ENCODE results near the gene TNS1.
A peak's percentile ranks its signal among the peaks of the same experiment; 100 is the strongest.

Gene TNS1

DNA sequence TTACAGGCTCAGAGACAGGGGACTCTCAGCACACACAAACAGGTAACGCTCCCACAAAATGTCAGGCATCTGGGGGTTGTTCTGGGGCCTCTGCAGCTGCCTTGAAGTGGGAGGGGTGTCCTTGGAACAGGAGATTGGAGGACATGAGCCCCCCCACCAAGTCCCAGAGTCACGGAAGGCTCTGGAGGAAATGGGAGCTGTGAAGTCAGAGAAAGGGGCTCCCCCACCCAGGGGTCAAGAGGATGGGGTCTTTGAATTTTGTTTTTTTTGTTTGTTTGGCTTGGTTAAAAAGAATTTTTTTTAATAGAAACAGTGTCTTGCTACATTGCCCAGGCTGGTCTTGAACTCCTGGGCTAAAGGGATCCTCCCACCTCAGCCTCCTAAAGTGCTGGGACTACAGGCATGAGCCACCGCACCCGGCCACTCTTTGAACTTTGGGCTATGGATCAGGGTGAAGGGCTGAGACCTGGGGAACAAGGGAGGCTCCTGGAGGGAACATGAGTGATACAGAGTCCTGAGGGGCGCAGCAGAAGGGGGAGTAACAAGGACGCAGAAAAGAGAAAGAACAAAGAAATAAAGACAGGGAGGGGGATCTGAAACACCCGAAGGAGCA is 46.8 kb downstream of the TNS1 start:
- no peak for DNase-seq

DNA sequence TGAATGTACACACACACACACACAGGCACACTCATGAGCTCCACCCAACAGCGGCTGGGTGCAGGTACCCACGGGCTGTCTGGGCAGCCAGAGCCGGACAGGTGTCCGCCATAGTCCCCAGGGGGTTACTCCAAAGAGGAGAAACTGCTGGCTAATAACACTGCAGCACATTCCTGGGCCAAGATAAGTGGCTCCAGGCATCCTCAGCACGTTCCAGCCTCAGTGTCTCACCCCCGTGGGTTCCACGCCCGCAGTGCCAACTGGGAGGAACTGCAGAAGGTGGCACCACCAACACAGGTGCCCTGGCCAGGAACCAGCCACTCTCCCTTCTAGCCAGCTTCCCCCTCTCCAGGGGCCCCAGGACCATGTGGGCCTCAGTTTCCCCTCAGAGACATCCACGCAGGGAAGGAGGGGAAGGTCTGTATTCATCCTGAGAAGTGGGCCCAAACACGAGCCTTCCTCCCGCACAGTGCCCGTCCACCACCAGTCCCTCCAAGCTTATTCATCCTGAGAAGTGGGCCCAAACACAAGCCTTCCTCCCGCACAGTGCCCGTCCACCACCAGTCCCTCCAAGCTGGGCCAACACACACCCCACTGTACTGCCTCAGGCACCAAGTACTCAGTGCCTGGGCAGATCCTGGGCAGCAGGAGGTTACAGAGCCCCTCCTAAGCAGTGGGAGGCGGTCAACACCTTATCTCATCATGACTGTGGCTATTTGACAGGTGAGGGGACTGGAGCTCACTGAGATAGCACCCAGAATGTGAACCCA is 47.6 kb downstream of the TNS1 start:
- no peak for DNase-seq

GRCh38 chr2:217954469-217954868 is 48.3 kb downstream of the TNS1 start:
- DNase-seq, result no peak

DNA sequence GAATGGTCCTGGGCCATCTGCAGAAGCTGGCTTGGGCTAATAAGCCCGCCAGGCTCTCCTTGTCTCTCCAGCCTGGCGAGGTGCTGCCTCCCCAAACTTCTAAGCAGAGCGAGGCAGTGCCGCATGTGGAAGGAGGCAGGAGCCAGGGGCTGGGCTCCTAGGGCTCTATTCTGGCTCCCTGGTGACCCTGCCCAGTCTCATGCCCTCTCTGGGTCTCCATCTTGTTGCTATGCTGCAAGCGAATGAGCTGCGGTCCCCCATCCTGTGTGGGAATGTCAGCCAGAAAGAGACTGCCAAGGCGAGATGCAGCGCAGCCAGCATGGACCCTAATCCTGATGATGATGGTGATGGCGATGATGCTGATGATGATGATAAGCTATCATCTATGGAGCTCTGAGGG is 48.7 kb downstream of the TNS1 start:
- no peak for DNase-seq

DNA sequence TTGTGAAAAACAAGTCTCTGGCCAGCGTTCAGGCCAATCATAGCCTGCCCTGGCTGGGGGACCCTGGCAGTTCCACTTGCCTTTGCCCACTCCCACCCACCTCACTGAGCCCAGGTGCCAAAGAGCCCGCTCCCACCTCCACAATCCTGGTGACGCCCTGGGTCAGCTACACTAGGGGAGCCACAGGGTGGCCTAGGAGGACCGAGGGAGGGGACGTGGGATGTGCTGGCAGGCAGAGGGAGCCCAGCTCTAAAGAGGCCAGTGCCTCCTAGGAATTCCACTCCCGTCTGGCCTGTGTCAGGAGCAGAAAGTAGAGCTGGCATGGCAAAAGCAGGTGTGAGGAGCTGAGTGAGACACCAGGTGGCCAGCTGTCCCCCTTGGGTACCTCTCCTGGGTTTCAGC is 49.3 kb downstream of the TNS1 start:
- DNase-seq, result no peak

GRCh38 chr2:217953011-217953481 is 49.7 kb downstream of the TNS1 start:
- DNase-seq, result no peak

GRCh38 chr2:217952409-217952808 is 50.4 kb downstream of the TNS1 start:
- no peak for DNase-seq

GRCh38 chr2:217951521-217952247 is 51.1 kb downstream of the TNS1 start:
- DNase-seq, result no peak

DNA sequence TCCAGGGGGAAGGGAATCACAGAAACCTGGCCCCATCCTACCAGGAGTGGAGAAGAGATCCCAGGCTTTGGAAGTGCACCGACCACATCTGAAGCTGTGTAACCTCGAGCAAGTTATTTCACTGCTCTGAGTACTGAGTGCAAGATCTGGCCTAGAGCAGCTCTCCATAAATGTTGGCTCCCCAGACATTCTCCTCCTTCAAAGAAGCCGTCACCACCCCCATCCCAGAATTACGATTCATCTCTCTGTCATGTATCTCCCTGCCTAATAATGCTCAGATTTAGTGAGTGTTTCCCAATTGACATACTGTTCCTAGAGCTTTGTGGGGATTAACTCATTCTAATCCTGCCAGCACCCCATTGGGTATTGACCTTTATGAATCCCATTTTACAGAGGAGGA is 51.7 kb downstream of the TNS1 start:
- DNase-seq, result no peak

DNA sequence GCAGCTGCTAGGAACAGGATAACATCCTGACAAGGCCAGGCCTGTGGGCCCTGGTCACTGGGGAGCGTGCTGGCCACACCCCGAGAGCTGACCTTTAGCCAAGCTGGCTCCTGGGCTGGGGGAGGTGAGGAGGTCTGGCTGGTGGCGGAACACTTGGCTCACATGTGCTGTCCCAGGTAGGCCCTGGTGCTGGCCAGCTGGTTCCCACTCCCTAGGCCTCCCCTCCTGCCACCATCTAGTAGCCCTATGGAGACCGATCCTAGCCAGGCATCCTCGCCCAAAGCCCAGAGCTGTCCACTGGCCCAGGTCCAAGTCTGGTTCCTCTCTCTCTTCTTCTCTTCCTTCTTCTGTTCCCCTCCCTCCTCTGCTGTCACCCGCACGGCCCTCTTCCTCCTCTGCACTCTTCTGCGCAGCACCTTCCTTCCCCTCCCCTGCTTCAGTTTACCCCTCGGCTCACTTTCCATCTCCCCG is 52.4 kb downstream of the TNS1 start:
- no peak for DNase-seq

DNA sequence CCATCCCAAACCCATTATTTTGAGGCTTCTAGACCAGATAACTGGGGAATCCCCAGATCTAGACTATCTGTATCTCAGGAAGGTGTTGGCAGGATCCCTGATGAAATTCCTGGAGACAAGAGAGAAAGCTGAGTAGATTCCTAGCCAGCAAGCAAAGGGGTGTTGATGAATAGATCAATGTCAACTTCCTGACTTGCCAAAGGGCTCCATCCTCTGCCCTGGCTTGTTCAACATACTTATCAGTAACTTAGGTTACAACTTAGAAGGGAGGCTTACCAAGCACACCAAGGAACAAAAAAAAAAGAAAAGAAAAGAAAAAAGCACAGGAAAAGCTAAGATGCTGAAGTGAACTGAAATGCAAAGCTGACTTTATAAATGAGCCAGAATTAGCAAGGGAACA is 53.3 kb downstream of the TNS1 start:
- DNase-seq, result no peak

GRCh38 chr2:217948897-217949296 is 53.9 kb downstream of the TNS1 start:
- DNase-seq, result no peak

GRCh38 chr2:217948351-217948791 is 54.4 kb downstream of the TNS1 start:
- DNase-seq, result no peak

- no peak for DNase-seq
These were observed 55.1 kb downstream of the TNS1 start for GRCh38 chr2:217947383-217948350.

DNA sequence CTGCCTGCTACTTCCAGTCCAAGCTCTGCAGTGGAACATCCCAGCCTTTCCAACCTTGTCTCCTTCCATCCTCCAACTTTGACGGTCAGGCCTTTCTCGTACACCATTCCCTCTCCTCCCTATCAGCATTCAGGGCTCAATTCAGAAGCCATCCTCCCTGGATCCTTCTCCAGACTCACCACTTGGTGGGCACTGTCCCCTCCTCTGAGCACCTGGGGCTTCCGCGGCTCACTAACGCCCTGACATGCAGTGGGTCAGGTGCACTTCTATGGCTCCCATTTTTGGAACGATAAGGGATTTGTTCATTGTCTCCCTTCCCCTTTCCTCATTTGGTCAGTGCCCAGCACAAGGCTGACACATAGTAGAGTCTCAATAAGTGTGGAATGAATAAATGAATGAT is 56.7 kb downstream of the TNS1 start:
- no peak for DNase-seq

DNA sequence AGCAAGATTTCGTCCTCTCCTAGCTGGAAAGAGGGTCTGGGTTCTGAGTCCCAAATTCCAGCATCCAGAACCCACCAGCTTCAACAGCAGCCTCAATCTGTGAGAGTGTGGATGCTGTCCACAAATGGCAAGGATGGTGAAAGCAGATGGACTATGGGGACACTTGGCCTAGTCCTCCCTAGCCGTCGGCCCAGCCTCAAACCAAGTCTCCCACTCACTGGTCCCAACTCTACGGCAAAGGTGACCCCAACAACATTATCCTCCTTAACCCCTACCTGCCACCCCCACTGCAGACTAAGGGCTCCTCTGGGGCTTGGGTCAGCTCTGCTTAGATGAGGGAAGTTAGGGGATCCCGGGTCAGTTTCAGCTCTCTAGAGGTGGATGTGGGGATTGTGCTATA is 57.3 kb downstream of the TNS1 start:
- DNase-seq, result no peak

DNA sequence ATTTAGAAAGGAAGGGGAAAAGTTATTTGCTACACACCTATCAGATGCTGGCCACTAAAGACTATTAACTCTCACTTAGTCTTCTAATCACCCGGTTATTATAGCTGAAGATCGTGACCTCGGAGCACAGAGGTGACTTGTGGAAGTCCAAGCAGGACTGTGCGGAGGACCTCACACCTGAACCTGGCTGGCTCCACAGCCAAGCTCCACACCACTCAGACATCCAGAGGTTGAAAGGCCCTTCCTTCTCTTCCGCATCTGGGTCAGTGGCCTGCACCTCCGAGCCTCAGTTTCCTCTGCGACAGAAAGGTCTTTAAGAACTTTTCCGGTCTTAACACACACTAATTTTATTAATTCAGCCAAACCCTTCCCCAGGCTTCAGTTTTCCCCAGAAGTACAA is 57.9 kb downstream of the TNS1 start:
- DNase-seq, result no peak

- no peak for DNase-seq
These were observed 58.4 kb downstream of the TNS1 start for GRCh38 chr2:217944366-217944765.

DNA sequence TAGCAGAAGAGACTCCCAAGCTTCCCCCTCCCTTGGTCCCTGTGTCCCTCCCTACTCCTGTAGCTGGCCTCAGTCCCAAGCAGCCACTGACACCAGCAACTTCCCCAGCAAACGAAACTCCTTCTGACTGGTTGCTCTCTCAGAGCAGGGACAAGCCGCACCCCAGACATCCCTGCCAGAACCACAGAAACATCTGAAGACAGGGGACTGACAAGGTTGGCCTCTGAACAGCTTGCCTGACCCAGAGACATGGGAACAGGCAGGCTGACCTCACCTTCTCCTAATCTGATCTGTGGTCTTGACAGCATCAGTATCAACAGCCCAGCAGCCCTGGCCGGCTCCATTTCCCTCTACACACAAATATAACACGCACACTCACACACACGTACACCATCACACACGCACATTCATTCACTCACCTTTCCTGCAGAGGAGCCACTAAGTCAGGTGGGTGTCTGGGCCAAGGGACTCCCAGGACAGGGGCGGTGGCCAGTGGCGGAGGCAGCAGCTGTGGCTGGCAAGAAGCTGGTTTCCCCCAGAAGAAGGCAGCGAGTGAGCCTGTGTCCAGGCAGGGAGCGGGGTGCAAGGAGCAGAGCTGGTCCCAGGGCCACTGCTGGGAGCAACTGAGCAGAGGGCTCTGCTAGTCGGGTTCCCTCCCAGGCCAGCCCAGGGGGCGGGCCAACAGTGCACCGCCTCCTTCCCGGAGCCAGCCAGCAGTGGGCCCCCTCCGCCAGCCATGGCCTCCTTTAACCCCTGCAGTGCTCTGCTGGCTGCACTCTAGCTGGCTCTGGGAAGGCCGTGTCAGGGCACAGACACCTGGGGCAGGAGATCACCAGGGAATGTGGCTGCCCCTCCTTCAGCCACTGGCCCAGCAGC is 59.1 kb downstream of the TNS1 start:
- peak; percentile 26 for DNase-seq

DNA sequence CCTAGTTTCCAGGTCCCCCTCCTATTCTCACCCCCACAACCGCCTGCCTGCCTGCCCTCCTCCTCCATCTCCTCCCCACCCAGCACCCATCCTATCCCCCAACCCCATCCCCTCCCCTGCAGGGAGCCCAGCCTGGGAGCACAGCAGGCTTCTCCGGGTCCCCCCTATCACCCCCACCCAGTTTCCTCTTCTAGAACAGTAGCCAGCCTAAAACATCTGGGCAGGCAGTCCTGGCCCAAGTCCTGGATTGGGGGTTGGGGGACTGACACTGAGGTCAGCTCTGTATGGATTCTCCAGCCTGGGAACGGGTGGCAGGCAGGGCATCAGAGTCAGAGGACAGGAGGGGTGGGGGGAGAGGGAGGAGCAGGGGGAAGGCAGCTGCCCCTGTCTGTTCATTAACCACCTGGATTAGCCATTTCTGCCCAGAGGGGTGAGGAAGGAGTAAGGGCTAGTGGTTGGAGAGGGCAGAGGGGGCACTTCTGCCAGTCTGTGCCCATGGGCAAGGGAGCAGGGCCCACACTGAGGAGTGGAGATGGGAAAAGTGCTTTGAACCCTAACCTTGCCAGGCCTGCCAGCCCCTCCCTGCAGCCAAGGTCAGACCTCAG is 60.0 kb downstream of the TNS1 start:
- no peak for DNase-seq

Measured in stimulated activated CD8-positive, alpha-beta memory T cell treated with anti-CD3 and anti-CD28 coated beads, Interleukin-4, amount 100 ng/mL, for 48 hours (primary cell).